Esophagus mucosa (tissue), 1 donor: Measurements from ENCODE around the gene YEATS2. TPM values are rescaled to one million over a fixed set of nuclear protein-coding genes. Genes with fewer than 3 reads are reported as not detected.
"Not testable (repeated sequence)": the region's sequence is repeated elsewhere in the genome, so short reads cannot be mapped to it uniquely, and the experiment has no call there.

Experiments used
- ATAC-seq: fragments of 200-7000 bp; cut with Tn5 transposase; one replicate; pipeline ENCODE4 v1.9.1; 2020
- total RNA-seq: library from RNA; stranded (reverse); gene quantifications from one replicate; pipeline ENCODE4 v1.2.4, GENCODE V29; 2023
- donor health status: DM: yes; HTN: yes; CAD: no.

Gene YEATS2
- total RNA-seq, 1 donor from 2014 or later, result 13.2 TPM

GRCh38 chr3:183777016-183777618, 79.5 kb downstream of the YEATS2 start:
- ATAC-seq, result no peak

- ATAC-seq, result no peak
These were observed 82.4 kb downstream of the YEATS2 start for GRCh38 chr3:183779896-183780465.

- no peak for ATAC-seq
These were observed 83.6 kb downstream of the YEATS2 start for GRCh38 chr3:183781246-183781645.

GRCh38 chr3:183782576-183783276, 85.1 kb downstream of the YEATS2 start:
- no peak for ATAC-seq

GRCh38 chr3:183784503-183784902, 86.9 kb downstream of the YEATS2 start:
- not testable (repeated sequence) for ATAC-seq

GRCh38 chr3:183789826-183790225, 92.2 kb downstream of the YEATS2 start:
- no peak for ATAC-seq

GRCh38 chr3:183790700-183791099, 93.1 kb downstream of the YEATS2 start:
- ATAC-seq, result no peak

- ATAC-seq, result no peak
These were observed 95.4 kb downstream of the YEATS2 start for GRCh38 chr3:183792976-183793375.

GRCh38 chr3:183794452-183794851, 96.9 kb downstream of the YEATS2 start:
- no peak for ATAC-seq

GRCh38 chr3:183796372-183796771, 98.8 kb downstream of the YEATS2 start:
- no peak for ATAC-seq

GRCh38 chr3:183797996-183798395, 100.4 kb downstream of the YEATS2 start:
- ATAC-seq, result no peak

- ATAC-seq, result no peak
These were observed 101.9 kb downstream of the YEATS2 start for GRCh38 chr3:183799461-183799860.

GRCh38 chr3:183800243-183800863, 102.8 kb downstream of the YEATS2 start:
- ATAC-seq, result no peak

- no peak for ATAC-seq
These were observed 104.0 kb downstream of the YEATS2 start for GRCh38 chr3:183801601-183802000.

- ATAC-seq, result no peak
These were observed 105.4 kb downstream of the YEATS2 start for GRCh38 chr3:183802989-183803388.

GRCh38 chr3:183807209-183807728, 109.7 kb downstream of the YEATS2 start:
- no peak for ATAC-seq

- ATAC-seq, result no peak
These were observed 110.3 kb downstream of the YEATS2 start for GRCh38 chr3:183807881-183808280.

- ATAC-seq, result no peak
These were observed 110.8 kb downstream of the YEATS2 start for GRCh38 chr3:183808355-183808754.

GRCh38 chr3:183809270-183809669, 111.7 kb downstream of the YEATS2 start:
- ATAC-seq, result no peak

GRCh38 chr3:183810643-183811594, 113.3 kb downstream of the YEATS2 start:
- no peak for ATAC-seq

- ATAC-seq, result peak; percentile 74
These were observed 114.0 kb downstream of the YEATS2 start for GRCh38 chr3:183811638-183812037.
